Measurements from ENCODE around the gene CGNL1.

Gene CGNL1

GRCh38 chr15:57596301-57596855, 220.1 kb downstream of the CGNL1 start:
- DNase-seq (ENCODE audit: low read depth, low spot score) = no peak

GRCh38 chr15:57596978-57597377, 220.7 kb downstream of the CGNL1 start:
- no peak for DNase-seq (ENCODE audit: low read depth, low spot score)

- no peak for DNase-seq (ENCODE audit: low read depth, low spot score)
Observed at GRCh38 chr15:57597431-57597830, 221.1 kb downstream of the CGNL1 start.

- no peak for DNase-seq (ENCODE audit: low read depth, low spot score)
Observed at GRCh38 chr15:57598346-57598745, 222.0 kb downstream of the CGNL1 start.

- peak; percentile 59 for DNase-seq (ENCODE audit: low read depth, low spot score)
Observed at GRCh38 chr15:57599296-57599810, 223.0 kb downstream of the CGNL1 start.

- DNase-seq (ENCODE audit: low read depth, low spot score) = no peak
Observed at GRCh38 chr15:57600197-57600596, 223.9 kb downstream of the CGNL1 start.

Data from ELF-1 (cell line).